Neural cell (in vitro differentiated cells): Measurements from ENCODE around the gene ARID1B. TPM values are rescaled to one million over a fixed set of nuclear protein-coding genes. Genes with fewer than 3 reads are reported as not detected.

ENCODE experiments used
- H2AFZ ChIP-seq: fragments of 200-600, 300-800 bp; sonication (generic), shearing (Covaris generic); 2 replicates; pipeline ENCODE4 v1.6.0; 2014; ENCODE audit warnings: low read depth, mild to moderate bottlenecking, antibody characterized with exemption, low read length, moderate library complexity
- H3F3A ChIP-seq: fragments of 200-600 bp; shearing (Covaris generic); 2 replicates; pipeline ENCODE4 v1.6.1; 2016; ENCODE audit warnings: mild to moderate bottlenecking, moderate library complexity, mixed read lengths, antibody characterized with exemption, low read length; ENCODE audit not compliant: insufficient read depth, poor library complexity, severe bottlenecking
- H3K27ac ChIP-seq: fragments of 200-600, 300-800 bp; sonication (generic), shearing (Covaris generic); 2 replicates; pipeline ENCODE4 v1.5.1; 2014; ENCODE audit warnings: mild to moderate bottlenecking, low read length, moderate library complexity
- H3K27me3 ChIP-seq: fragments of 300-800, 200-600 bp; sonication (generic), shearing (Covaris generic); 2 replicates; pipeline ENCODE4 v1.6.0; 2014; ENCODE audit warnings: mild to moderate bottlenecking, low read depth, low read length, moderate library complexity; ENCODE audit not compliant: insufficient read depth
- H3K36me3 ChIP-seq: fragments of 300-800, 200-600 bp; sonication (generic), shearing (Covaris generic); 2 replicates; pipeline ENCODE4 v1.5.1; 2014; ENCODE audit warnings: mild to moderate bottlenecking, antibody characterized with exemption, low read length, moderate library complexity; ENCODE audit not compliant: insufficient read depth
- H3K4me2 ChIP-seq: fragments of 300-800, 200-600 bp; sonication (generic), shearing (Covaris generic); 2 replicates; pipeline ENCODE4 v1.6.0; 2014; ENCODE audit warnings: mild to moderate bottlenecking, low read length
- H3K4me3 ChIP-seq: fragments of 300-800, 200-600 bp; sonication (generic), shearing (Covaris generic); 2 replicates; pipeline ENCODE4 v1.5.1; 2014; ENCODE audit warnings: mild to moderate bottlenecking, low read length, moderate library complexity
- H3K79me2 ChIP-seq: fragments of 200-600 bp; shearing (Covaris generic); replicated peaks from 2 replicates; pipeline ENCODE4 v1.6.0; 2014; ENCODE audit warnings: mild to moderate bottlenecking, low read length, moderate library complexity; ENCODE audit not compliant: insufficient read depth
- H3K9ac ChIP-seq: fragments of 300-800, 200-600 bp; sonication (generic), shearing (Covaris generic); 2 replicates; pipeline ENCODE4 v1.6.1; 2016; ENCODE audit warnings: mild to moderate bottlenecking, low read length, mixed read lengths
- H3K9me2 ChIP-seq: fragments of 200-600 bp; shearing (Covaris generic); 2 replicates; pipeline ENCODE4 v1.6.1; 2016; ENCODE audit warnings: mild to moderate bottlenecking, low read length, mixed read lengths; ENCODE audit not compliant: insufficient read depth
- H3K9me3 ChIP-seq: fragments of 200-600, 300-800 bp; sonication (generic), shearing (Covaris generic); 2 replicates; pipeline ENCODE4 v1.6.1; 2016; ENCODE audit warnings: mild to moderate bottlenecking, mixed run types, low read length, moderate library complexity, mixed read lengths
- H4K20me1 ChIP-seq: fragments of 200-600 bp; shearing (Covaris generic); 2 replicates; pipeline ENCODE4 v1.6.1; 2016; ENCODE audit warnings: mild to moderate bottlenecking, mixed run types; ENCODE audit not compliant: insufficient read depth
- EP300 ChIP-seq: fragments of 450-650 bp; conservative IDR thresholded peaks from 2 replicates; pipeline ENCODE4 v1.6.1; 2014; ENCODE audit warnings: antibody characterized with exemption, mild to moderate bottlenecking, moderate library complexity; ENCODE audit not compliant: poor library complexity, severe bottlenecking
- EZH2 ChIP-seq: fragments of 200-600, 300-800 bp; shearing (Covaris generic), sonication (generic); IDR thresholded peaks from 2 replicates; pipeline ENCODE4 v1.6.1; 2014; ENCODE audit warnings: antibody characterized with exemption, low read length, borderline replicate concordance, mild to moderate bottlenecking; ENCODE audit not compliant: insufficient read depth, poor library complexity, severe bottlenecking
- MXI1 ChIP-seq: fragments of 450-650 bp; conservative IDR thresholded peaks from 2 replicates; pipeline ENCODE4 v1.6.1; 2014; ENCODE audit warnings: antibody characterized with exemption, mild to moderate bottlenecking; ENCODE audit not compliant: poor library complexity, severe bottlenecking
- POLR2AphosphoS5 ChIP-seq: IDR thresholded peaks from 2 replicates; pipeline ENCODE4 v1.6.1; 2012
- RAD21 ChIP-seq: fragments of 450-650 bp; conservative IDR thresholded peaks from 2 replicates; pipeline ENCODE4 v1.6.1; 2014; ENCODE audit warnings: antibody characterized with exemption, mild to moderate bottlenecking, moderate library complexity
- SMC3 ChIP-seq: fragments of 450-650 bp; conservative IDR thresholded peaks from 2 replicates; pipeline ENCODE4 v1.6.1; 2014; ENCODE audit warnings: antibody characterized with exemption, mild to moderate bottlenecking, moderate library complexity; ENCODE audit not compliant: poor library complexity
- TAF1 ChIP-seq: IDR thresholded peaks from 2 replicates; pipeline ENCODE4 v1.6.1; 2012; ENCODE audit warnings: low read depth
- polyA plus RNA-seq: library from polyadenylated mRNA; depleted of rRNA; stranded (reverse); fragments of >200 nt; gene quantifications from 2 replicates; pipeline ENCODE4 v1.2.3, GENCODE V29; 2014
- TF ChIP-seq, protein P1 (sequence below): IDR thresholded peaks from 2 replicates; pipeline ENCODE4 v1.6.1; 2012; ENCODE audit warnings: borderline replicate concordance
- TF ChIP-seq, protein P2 (sequence below): fragments of 450-650 bp; IDR thresholded peaks from 2 replicates; pipeline ENCODE4 v1.5.1; 2014; ENCODE audit warnings: antibody characterized with exemption, mild to moderate bottlenecking, moderate library complexity; ENCODE audit not compliant: poor library complexity, severe bottlenecking

ARID1B gene
- polyA plus RNA-seq, 1 donor from 2014 or later = 35.0 TPM

GRCh38 chr6:157240059-157240959 lies 463.1 kb downstream of the ARID1B start:
- no peaks in the 10 kb centered on the region for H3F3A ChIP-seq
- H3K4me2 ChIP-seq = no peak overlapping the region
- no peaks in the 10 kb centered on the region for H3K36me3 ChIP-seq
- H3K27ac ChIP-seq = no peak overlapping the region
- TF ChIP-seq, protein P1, sequence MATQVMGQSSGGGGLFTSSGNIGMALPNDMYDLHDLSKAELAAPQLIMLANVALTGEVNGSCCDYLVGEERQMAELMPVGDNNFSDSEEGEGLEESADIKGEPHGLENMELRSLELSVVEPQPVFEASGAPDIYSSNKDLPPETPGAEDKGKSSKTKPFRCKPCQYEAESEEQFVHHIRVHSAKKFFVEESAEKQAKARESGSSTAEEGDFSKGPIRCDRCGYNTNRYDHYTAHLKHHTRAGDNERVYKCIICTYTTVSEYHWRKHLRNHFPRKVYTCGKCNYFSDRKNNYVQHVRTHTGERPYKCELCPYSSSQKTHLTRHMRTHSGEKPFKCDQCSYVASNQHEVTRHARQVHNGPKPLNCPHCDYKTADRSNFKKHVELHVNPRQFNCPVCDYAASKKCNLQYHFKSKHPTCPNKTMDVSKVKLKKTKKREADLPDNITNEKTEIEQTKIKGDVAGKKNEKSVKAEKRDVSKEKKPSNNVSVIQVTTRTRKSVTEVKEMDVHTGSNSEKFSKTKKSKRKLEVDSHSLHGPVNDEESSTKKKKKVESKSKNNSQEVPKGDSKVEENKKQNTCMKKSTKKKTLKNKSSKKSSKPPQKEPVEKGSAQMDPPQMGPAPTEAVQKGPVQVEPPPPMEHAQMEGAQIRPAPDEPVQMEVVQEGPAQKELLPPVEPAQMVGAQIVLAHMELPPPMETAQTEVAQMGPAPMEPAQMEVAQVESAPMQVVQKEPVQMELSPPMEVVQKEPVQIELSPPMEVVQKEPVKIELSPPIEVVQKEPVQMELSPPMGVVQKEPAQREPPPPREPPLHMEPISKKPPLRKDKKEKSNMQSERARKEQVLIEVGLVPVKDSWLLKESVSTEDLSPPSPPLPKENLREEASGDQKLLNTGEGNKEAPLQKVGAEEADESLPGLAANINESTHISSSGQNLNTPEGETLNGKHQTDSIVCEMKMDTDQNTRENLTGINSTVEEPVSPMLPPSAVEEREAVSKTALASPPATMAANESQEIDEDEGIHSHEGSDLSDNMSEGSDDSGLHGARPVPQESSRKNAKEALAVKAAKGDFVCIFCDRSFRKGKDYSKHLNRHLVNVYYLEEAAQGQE = no peak
- no peak for TF ChIP-seq TAF1
- no peak for TF ChIP-seq EP300
- no peak for TF ChIP-seq RAD21
- TF ChIP-seq MXI1 = no peak
- no peak for TF ChIP-seq EZH2
- TF ChIP-seq POLR2AphosphoS5 = no peak
- TF ChIP-seq SMC3 = no peak
- TF ChIP-seq, protein P2, sequence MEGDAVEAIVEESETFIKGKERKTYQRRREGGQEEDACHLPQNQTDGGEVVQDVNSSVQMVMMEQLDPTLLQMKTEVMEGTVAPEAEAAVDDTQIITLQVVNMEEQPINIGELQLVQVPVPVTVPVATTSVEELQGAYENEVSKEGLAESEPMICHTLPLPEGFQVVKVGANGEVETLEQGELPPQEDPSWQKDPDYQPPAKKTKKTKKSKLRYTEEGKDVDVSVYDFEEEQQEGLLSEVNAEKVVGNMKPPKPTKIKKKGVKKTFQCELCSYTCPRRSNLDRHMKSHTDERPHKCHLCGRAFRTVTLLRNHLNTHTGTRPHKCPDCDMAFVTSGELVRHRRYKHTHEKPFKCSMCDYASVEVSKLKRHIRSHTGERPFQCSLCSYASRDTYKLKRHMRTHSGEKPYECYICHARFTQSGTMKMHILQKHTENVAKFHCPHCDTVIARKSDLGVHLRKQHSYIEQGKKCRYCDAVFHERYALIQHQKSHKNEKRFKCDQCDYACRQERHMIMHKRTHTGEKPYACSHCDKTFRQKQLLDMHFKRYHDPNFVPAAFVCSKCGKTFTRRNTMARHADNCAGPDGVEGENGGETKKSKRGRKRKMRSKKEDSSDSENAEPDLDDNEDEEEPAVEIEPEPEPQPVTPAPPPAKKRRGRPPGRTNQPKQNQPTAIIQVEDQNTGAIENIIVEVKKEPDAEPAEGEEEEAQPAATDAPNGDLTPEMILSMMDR = no peak
- H3K4me3 ChIP-seq = no peak overlapping the region
- no peaks in the 10 kb centered on the region for H3K79me2 ChIP-seq
- no peaks in the 10 kb centered on the region for H4K20me1 ChIP-seq
- no peak overlapping the region for H2AFZ ChIP-seq
- no peaks in the 10 kb centered on the region for H3K9me2 ChIP-seq
- H3K27me3 ChIP-seq = peaks cover 23% of the 10 kb centered on the region
- H3K9me3 ChIP-seq = peaks cover 3% of the 10 kb centered on the region
- H3K9ac ChIP-seq = no peak overlapping the region

DNA sequence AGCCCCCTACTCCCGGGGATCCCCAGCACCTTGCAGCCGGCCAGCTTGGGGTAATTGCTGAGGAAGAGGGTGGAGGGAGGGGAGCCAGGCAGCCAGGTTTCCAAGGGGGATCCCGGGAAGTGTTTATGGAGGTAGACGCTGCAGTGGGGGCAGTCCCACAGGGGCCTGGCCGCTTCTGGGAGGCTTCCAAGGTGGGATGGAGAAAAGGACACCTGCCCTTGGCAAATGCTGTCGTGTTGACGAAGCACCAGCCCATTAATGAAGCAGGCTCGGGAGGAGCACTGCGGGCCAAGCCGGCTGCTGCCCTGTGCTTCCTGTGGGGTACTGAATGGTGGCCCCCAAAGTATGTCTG lies 463.8 kb downstream of the ARID1B start:
- H3K27me3 ChIP-seq = peaks cover 16% of the 10 kb centered on the region
- H3K36me3 ChIP-seq = no peaks in the 10 kb centered on the region
- H2AFZ ChIP-seq = no peak overlapping the region
- peaks cover 3% of the 10 kb centered on the region for H3K9me3 ChIP-seq
- no peak overlapping the region for H3K27ac ChIP-seq
- no peak overlapping the region for H3K9ac ChIP-seq
- H3K4me2 ChIP-seq = no peak overlapping the region
- no peaks in the 10 kb centered on the region for H4K20me1 ChIP-seq
- H3K4me3 ChIP-seq = no peak overlapping the region
- TF ChIP-seq TAF1 (no peak), EZH2 (no peak), SMC3 (no peak), POLR2AphosphoS5 (no peak), MXI1 (no peak), RAD21 (no peak), EP300 (no peak)
- TF ChIP-seq, protein P1 = no peak
- TF ChIP-seq, protein P2 = no peak
- H3K79me2 ChIP-seq = no peaks in the 10 kb centered on the region
- H3F3A ChIP-seq = no peaks in the 10 kb centered on the region
- H3K9me2 ChIP-seq = no peaks in the 10 kb centered on the region
